Panc1 (cell line): ENCODE results near the gene FETUB. TPM values are rescaled to one million over a fixed set of nuclear protein-coding genes. Genes with fewer than 3 reads are reported as not detected.
"Not testable (repeated sequence)": the region's sequence is repeated elsewhere in the genome, so short reads cannot be mapped to it uniquely, and the experiment has no call there.

ENCODE experiments used
- ATAC-seq: fragments of 200-7000 bp; cut with Tn5 transposase; 2 replicates; pipeline ENCODE4 v1.9.1; 2020; ENCODE audit warnings: mild to moderate bottlenecking, moderate library complexity
- BruUV-seq: library from RNA; stranded (reverse); fragments of 400-500 nt; replicated peaks from 2 replicates; lab custom pipeline; 2021; lab: Mats Ljungman, UMichigan
- CTCF ChIA-PET: fragments of 300-600 bp; sonication (Branson Sonifier 250); formaldehyde crosslinking; loops from one replicate; lab custom pipeline; 2022; ENCODE audit warnings: antibody characterized with exemption; lab: Charles Lee
- POLR2A ChIA-PET: fragments of 300-600 bp; sonication (Branson Sonifier 250); formaldehyde crosslinking; loops from one replicate; lab custom pipeline; 2022; ENCODE audit warnings: antibody characterized with exemption; lab: Charles Lee
- DNase-seq: peaks from one replicate; pipeline ENCODE4 v3.0.0-alpha.2; 2010; ENCODE audit warnings: low read depth, low spot score
- H3K27ac ChIP-seq: 2 replicates; pipeline ENCODE4 v1.5.1; 2011; ENCODE audit warnings: mild to moderate bottlenecking, low read length, inconsistent platforms
- H3K27me3 ChIP-seq: fragments of 200-500 bp; sonication (Bioruptor generic); 2 replicates; pipeline ENCODE4 v1.6.0; 2014; ENCODE audit warnings: low read length, inconsistent platforms; ENCODE audit not compliant: control insufficient read depth, insufficient read depth
- H3K36me3 ChIP-seq: fragments of 200-500 bp; sonication (Bioruptor generic); 2 replicates; pipeline ENCODE4 v1.5.1; 2014; ENCODE audit warnings: inconsistent platforms, mild to moderate bottlenecking, low read length, moderate library complexity; ENCODE audit not compliant: control insufficient read depth, insufficient read depth
- H3K4me1 ChIP-seq: 2 replicates; pipeline ENCODE4 v1.5.1; 2011; ENCODE audit warnings: inconsistent platforms, mild to moderate bottlenecking, low read length, moderate library complexity; ENCODE audit not compliant: control insufficient read depth, insufficient read depth
- H3K4me3 ChIP-seq, 2 experiments: 2 replicates each; pipeline ENCODE4 v1.5.1; 2011 to 2012; ENCODE audit warnings: low read depth in 2 of 2, low read length in 2 of 2, mild to moderate bottlenecking in 2 of 2, inconsistent platforms in 1 of 2, moderate library complexity in 1 of 2
- H3K9me3 ChIP-seq: fragments of 200-500 bp; sonication (Bioruptor generic); 2 replicates; pipeline ENCODE4 v1.5.1; 2014; ENCODE audit warnings: low read depth, mild to moderate bottlenecking, inconsistent platforms, low read length, moderate library complexity; ENCODE audit not compliant: control insufficient read depth, insufficient read depth
- POLR2AphosphoS5 ChIP-seq: IDR thresholded peaks from 2 replicates; pipeline ENCODE4 v1.6.1; 2012; ENCODE audit warnings: mild to moderate bottlenecking, low read depth, low read length, moderate library complexity
- SIN3A ChIP-seq: IDR thresholded peaks from 2 replicates; pipeline ENCODE4 v1.6.1; 2012; ENCODE audit warnings: low read depth, mild to moderate bottlenecking, low read length, moderate library complexity, borderline replicate concordance; ENCODE audit not compliant: insufficient read depth
- TCF7L2 ChIP-seq: IDR thresholded peaks from 2 replicates; pipeline ENCODE4 v1.6.1; 2011; ENCODE audit warnings: mild to moderate bottlenecking, low read depth, low read length, inconsistent platforms
- in situ Hi-C: cut with HindIII; loops from 2 replicates; pipeline ENCODE4 v1.10.0; 2016; ENCODE audit warnings: low sequenced_read_pairs, low pct_unique_long_range_greater_than_20kb
- intact Hi-C: fragments of 100-400 bp; cut with micrococcal nuclease; formaldehyde crosslinking; loops from one replicate; pipeline ENCODE4 v1.10.0; 2022; ENCODE audit not compliant: unreplicated experiment
- total RNA-seq: library from RNA; stranded (reverse); gene quantifications from one replicate; pipeline ENCODE4 v1.2.1, GENCODE V29; 2021; ENCODE audit not compliant: unreplicated experiment
- TF ChIP-seq, protein P1 (sequence below): fragments of 450-650 bp; IDR thresholded peaks from 2 replicates; pipeline ENCODE4 v1.5.1; 2017; ENCODE audit warnings: mild to moderate bottlenecking
- TF ChIP-seq, protein P2 (sequence below), 2 experiments: IDR thresholded peaks; 2 replicates each; pipeline ENCODE4 v1.6.1; 2011 to 2012; ENCODE audit warnings: low read depth in 2 of 2, control low read depth in 1 of 2, low read length in 1 of 2, mild to moderate bottlenecking in 1 of 2, moderate library complexity in 1 of 2; ENCODE audit not compliant: insufficient read depth in 1 of 2

FETUB gene
- total RNA-seq, 1 experiment from 2014 or later, result not detected

DNA sequence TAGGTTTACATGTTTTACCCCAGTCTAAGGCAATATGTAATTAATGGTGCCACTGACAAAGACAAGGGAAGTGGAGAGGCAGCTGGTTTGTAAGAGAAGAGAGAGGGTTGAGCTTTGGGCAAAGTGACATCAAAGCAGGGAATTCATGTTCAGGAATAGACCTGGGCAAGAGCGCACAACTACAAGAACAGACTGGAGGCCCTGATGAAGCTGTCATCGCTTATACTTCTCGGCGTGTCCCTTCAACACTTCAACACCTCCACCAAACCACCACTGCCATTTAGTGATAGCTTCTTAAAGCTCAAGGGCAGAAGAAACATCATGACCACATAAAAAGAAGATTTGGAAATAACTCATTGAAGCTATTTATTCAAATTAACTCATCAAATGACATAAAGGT lies 57.3 kb downstream of the FETUB start:
- H3K27ac ChIP-seq, result no peak overlapping the region
- no peak for TF ChIP-seq TCF7L2
- TF ChIP-seq POLR2AphosphoS5, result no peak
- TF ChIP-seq, protein P1, sequence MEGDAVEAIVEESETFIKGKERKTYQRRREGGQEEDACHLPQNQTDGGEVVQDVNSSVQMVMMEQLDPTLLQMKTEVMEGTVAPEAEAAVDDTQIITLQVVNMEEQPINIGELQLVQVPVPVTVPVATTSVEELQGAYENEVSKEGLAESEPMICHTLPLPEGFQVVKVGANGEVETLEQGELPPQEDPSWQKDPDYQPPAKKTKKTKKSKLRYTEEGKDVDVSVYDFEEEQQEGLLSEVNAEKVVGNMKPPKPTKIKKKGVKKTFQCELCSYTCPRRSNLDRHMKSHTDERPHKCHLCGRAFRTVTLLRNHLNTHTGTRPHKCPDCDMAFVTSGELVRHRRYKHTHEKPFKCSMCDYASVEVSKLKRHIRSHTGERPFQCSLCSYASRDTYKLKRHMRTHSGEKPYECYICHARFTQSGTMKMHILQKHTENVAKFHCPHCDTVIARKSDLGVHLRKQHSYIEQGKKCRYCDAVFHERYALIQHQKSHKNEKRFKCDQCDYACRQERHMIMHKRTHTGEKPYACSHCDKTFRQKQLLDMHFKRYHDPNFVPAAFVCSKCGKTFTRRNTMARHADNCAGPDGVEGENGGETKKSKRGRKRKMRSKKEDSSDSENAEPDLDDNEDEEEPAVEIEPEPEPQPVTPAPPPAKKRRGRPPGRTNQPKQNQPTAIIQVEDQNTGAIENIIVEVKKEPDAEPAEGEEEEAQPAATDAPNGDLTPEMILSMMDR, result no peak
- no peak for TF ChIP-seq SIN3A
- TF ChIP-seq, protein P2, sequence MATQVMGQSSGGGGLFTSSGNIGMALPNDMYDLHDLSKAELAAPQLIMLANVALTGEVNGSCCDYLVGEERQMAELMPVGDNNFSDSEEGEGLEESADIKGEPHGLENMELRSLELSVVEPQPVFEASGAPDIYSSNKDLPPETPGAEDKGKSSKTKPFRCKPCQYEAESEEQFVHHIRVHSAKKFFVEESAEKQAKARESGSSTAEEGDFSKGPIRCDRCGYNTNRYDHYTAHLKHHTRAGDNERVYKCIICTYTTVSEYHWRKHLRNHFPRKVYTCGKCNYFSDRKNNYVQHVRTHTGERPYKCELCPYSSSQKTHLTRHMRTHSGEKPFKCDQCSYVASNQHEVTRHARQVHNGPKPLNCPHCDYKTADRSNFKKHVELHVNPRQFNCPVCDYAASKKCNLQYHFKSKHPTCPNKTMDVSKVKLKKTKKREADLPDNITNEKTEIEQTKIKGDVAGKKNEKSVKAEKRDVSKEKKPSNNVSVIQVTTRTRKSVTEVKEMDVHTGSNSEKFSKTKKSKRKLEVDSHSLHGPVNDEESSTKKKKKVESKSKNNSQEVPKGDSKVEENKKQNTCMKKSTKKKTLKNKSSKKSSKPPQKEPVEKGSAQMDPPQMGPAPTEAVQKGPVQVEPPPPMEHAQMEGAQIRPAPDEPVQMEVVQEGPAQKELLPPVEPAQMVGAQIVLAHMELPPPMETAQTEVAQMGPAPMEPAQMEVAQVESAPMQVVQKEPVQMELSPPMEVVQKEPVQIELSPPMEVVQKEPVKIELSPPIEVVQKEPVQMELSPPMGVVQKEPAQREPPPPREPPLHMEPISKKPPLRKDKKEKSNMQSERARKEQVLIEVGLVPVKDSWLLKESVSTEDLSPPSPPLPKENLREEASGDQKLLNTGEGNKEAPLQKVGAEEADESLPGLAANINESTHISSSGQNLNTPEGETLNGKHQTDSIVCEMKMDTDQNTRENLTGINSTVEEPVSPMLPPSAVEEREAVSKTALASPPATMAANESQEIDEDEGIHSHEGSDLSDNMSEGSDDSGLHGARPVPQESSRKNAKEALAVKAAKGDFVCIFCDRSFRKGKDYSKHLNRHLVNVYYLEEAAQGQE (IDR thresholded peaks at IDR 0.05; ENCODE audit: insufficient read depth in 1 of 2, low read depth in 2 of 2, low read length in 1 of 2), result no peak
- H3K4me3 ChIP-seq, result no peak overlapping the region
- DNase-seq (no peak), ATAC-seq (no peak)
- H3K27me3 ChIP-seq, result no peaks in the 10 kb centered on the region
- no peaks in the 10 kb centered on the region for H3K36me3 ChIP-seq
- no peaks in the 10 kb centered on the region for H3K9me3 ChIP-seq
- in situ Hi-C loops, result no loop called here
- no peaks in the 10 kb centered on the region for H3K4me1 ChIP-seq
- ChIA-PET POLR2A (no interaction called here), CTCF (no interaction called here)
- intact Hi-C loops, result no loop called here
- no TSS peak for BruUV-seq

DNA sequence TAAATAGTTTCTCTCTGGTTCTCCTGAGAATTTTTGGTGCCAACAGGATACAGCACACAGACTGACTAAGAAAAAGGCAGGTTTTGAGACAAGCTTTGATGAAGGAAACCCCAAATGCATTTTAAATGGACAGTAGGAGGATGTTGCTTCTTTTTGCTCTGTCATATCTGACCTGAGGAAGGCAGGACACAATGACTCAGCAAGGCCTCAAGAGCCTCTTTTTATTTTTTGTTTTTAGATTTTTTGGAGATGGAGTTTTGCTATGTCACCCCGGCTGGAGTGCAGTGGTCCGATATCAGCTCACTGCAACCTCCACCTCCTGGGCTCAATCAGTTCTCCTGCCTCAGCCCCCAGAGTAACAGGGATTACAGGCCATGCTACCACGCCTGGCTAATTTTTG lies 60.1 kb downstream of the FETUB start:
- Histone ChIP-seq H3K36me3 (no peaks in the 10 kb centered on the region), H3K27me3 (peaks cover 3% of the 10 kb centered on the region; the same call in 1 of the 2 replicates), H3K9me3 (no peaks in the 10 kb centered on the region), H3K27ac (no peak overlapping the region), H3K4me3 (no peak overlapping the region), H3K4me1 (no peaks in the 10 kb centered on the region)
- no TSS peak for BruUV-seq
- POLR2A ChIA-PET, result no interaction called here
- no peak for DNase-seq
- intact Hi-C loops, result no loop called here
- no peak for TF ChIP-seq TCF7L2
- TF ChIP-seq, protein P1, result no peak
- no peak for TF ChIP-seq POLR2AphosphoS5
- no peak for TF ChIP-seq SIN3A
- TF ChIP-seq, protein P2 (IDR thresholded peaks at IDR 0.05; ENCODE audit: insufficient read depth in 1 of 2, low read depth in 2 of 2, low read length in 1 of 2), result no peak
- in situ Hi-C loops, result no loop called here
- ATAC-seq, result no peak
- CTCF ChIA-PET, result no interaction called here

DNA sequence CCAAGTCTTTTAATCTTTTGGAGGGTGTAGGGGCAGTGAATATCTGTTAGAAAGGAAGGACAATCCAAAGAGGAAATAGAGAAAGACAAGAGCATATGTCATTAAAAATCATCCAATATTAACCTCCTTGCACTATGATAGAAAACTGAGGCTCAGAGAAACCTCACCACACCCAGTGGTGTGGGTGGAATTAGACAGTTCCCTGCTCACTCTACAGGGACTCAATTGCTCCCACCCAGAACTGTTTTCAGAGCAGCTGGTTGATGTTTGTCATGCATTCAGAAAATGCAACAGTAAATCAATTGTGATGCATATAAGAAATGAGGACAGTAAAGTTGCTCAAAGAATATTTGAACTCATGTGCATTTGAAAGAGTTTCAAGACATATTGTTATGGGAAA lies 62.3 kb downstream of the FETUB start:
- BruUV-seq, H3K36me3 ChIP-seq, H3K4me1 ChIP-seq, POLR2A ChIA-PET, DNase-seq, in situ Hi-C loops, intact Hi-C loops, ATAC-seq, H3K4me3 ChIP-seq, CTCF ChIA-PET, H3K27me3 ChIP-seq, H3K27ac ChIP-seq, H3K9me3 ChIP-seq: not testable (repeated sequence)
